ENCODE data around the gene ADCY9.
"Not testable (repeated sequence)": the region's sequence is repeated elsewhere in the genome, so short reads cannot be mapped to it uniquely, and the experiment has no call there.

ADCY9 gene

DNA sequence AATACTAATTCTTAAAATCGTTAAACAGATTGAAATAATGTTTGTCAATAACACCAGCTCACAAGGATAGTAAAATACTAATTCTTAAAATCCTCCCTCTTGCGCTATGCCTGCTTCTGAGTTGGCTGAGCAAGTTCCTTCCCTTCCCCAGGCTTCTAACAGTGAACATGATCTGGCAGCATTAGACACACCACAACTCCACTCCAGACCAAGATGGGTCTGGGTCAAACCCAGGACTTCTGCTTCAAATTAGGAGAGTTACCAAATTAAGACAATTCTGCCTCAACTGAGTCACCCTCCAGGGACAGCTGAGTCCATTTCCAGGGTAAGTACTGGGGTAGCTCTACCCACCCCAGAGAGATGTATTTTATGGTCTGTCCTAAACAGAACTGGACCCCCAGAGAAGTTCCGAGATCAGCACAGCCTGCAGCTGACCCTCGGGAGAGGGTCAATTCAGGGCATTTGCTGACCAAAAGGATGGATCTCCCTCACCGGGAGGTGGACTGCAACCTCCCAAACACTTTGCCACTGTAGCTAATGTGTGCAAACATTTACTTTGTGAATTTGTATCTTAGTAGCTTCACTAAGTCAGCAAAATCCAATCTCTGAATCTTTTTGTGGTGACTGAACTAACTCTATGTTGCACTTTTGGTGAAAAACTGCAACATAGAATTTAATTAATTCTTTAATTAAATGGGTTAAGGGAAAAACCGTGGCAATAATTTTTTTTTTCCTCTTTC lies 48.8 kb downstream of the ADCY9 start:
- DNase-seq (ENCODE audit: low read depth in 2 of 2): no peak

DNA sequence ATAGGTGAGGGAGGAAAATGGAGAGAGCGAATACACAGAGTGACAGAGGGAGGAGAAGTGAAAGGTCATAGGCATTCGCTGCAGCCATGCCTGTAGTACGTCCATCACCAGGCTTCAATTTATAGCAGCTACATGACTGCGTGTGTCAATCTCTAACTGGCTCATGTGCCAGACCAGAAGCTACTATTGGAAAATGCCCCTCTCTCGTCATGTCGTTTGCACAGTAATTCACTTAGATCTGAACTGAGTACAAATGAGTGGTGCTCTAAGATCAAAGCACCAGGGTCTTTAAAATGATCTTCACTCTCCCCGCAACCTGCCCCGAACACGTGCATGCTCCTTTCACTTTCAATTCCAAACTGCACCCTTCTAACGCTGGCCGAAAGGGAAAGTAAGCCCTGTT lies 51.3 kb downstream of the ADCY9 start:
- DNase-seq (ENCODE audit: low read depth in 2 of 2): no peak

DNA sequence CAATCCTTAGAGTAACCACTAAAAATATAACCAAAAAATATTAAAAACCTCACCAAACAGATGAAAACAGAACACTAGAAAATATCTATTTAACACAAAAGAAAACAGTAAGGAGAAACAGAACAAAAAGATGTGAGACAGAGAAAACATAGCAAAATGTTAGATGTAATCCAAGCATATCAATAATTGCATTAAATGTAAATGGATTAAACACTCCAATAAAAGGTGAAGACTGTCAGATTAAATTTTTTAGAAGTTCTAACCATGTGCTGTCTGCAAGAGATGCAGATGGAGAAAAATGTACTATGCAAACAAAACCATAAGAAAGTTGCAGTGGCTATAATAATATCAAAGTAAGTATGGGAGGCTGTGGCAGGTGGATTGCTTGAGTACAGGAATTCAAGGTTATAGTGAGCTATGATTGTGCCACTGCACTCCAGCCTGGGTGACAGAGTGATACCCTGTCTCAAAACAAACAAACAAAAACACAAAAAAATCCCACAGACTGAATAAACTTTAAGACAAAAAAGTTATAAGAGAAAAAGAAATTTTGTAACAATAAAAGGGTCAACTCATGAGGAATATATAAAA lies 53.9 kb downstream of the ADCY9 start:
- DNase-seq (ENCODE audit: low read depth in 2 of 2): no peak

DNA sequence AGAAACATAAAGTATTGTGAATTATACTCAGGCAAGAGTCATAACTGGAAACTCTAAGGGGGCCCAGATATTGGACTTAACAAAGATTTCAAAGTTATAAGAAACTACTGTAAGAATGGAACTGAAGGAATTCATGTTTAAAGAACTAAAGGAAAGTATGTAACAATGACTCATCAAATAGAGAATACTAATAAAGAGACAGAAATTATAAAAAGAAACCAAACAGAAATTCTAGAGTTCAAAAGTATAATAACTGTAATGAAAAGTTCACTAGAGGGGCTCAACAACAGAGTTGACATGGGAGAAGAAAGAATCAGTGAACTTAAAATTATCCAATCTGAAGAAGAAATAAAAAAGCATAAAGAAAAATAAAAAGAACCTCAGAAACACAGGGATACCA lies 55.4 kb downstream of the ADCY9 start:
- no peak for DNase-seq (ENCODE audit: low read depth in 2 of 2)

DNA sequence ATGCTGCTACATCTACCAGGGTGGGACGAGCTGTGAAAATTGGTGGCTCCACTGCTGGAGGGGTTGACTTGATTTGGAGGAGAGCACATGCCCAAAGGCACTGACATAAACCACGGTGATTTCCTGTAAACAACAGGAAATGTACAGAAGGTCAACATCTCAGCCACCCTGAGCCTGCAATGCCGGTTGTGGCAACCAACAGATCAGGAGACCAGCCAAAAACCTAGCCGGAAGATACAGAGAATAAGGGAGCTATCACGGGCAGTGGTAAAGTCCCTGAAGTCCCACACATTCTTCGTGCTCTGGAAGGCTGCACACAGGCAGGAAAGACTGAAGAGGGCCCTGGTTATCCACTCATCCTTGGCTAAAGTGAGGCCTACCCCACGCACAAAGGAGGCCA lies 56.2 kb downstream of the ADCY9 start:
- DNase-seq (ENCODE audit: low read depth in 2 of 2): no peak

DNA sequence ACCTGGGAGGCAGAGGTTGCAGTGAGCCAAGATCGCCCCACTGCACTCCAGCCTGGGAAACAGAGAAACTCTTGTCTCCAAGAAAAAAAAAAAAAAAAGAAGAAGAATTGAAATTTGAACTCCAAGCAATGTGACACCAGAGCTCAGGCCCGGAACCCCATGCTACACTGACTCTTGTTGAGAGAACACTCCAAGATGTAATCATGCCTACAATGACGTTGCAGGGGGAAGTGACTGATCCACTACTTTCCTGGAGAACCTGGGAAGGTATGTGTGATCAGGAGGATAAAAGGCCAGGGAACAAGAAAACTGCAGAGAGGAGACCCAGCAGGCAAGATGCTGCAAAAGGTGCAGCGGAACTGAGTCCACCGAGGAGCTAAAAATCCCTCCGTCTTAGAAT lies 57.9 kb downstream of the ADCY9 start:
- DNase-seq (ENCODE audit: low read depth in 2 of 2): no peak

DNA sequence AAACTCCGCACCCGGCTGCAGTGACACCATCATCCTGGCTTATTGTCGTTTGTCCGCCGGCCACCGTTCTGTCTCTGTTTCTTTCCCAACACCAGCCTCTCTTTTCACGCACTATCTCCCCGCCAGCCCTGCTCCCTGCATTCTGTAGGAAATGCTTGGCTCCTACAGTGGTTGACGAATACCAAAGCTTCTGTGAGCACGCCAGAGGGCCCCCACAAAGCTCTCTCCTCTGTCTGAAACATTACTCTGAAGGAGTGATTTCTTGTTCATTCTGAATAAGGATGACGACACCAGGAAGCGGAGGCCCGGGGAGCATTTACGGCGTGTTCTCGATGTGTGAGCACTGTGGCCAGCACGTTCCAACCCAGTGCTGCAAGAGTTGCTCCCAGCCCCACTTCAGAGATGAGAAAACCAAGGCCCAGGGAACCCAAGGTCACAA lies 58.8 kb downstream of the ADCY9 start:
- DNase-seq (ENCODE audit: low read depth in 2 of 2): no peak

DNA sequence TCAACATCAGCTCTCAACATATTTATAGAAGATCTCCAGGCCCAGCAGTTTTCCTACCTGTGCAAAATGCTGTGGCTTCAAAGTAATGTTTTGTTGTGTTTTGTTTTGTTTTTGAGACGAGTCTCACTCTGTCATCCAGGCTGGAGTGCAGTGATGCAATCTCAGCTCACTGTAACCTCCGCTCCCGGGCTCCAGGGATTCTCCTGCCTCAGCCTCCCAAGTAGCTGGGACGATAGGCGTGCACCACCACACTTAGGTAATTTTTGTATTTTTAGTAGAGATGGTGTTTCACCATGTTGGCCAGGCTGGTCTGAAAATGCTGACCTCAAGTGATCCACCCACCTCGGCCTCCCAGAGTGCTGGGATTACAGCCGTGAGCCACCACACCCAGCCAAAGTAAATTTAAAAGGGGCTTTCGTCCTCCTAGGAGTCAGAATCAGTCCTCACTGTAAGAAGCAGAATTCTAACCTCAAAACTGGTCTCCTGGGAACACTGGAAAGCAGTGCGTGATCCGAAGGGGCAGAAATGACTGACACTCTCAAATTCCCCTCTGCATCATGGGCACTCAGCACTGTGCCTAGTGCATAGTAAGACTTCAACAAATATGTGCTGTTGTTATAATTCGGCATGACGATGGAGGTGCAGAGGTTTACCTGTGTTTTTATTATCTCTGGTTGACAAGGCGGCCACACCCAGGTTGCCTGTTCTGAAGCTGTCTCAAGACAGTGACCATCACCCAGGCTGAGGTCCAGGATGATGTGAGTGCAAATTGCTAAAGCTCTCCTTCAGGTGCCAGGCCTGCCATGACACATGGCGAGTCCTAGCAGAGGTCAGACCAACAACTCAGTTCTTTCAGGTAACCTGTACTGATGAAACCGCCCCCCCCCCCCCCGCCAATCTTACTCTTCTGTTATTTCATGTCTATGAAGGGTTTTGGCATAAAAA lies 59.8 kb downstream of the ADCY9 start:
- DNase-seq (ENCODE audit: low read depth in 2 of 2): no peak

DNA sequence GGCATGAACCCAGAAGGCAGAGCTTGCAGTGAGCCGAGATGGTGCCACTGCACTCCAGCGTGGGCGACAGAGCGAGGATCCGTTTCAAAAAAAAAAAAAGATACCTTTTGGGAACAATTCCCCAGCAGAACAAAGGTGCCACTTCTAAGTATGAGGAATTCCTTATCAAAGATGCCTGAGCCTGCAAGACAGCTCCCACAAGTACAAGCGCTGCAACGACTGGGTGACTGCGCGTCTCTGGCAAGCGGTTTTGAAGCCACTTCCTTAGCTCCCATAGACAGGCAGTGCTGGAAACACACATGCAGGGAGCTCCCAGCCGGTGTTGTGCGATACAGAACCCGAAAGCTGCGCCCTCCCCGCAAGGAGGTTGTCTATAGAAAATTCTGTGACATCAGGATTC lies 60.5 kb downstream of the ADCY9 start:
- no peak for DNase-seq (ENCODE audit: low read depth in 2 of 2)

DNA sequence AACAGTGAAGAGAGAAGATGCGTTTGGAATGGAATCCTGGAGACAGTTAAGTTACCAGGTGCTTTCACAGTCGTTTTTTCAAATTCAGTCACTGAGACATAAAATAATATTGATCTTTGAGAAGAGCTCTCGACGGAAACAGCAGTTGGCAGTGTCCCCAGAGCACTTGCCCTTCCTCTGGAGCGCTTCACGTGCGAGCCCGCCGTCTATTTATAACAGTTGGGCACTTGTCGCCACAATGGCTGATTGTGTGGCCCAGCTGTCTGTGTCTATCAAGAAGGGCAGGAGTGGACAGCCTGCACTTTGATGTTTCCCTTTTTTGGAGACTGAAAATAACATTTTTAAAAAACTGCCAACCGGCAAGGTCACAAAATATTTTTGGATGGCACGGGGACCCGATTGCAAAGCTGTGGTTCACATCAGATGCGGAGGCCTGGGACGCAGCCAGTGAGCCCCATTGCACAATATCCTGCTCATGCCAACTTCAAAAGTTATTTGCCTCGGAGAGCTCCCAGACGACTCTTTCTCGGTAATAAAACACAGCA lies 62.9 kb downstream of the ADCY9 start:
- no peak for DNase-seq (ENCODE audit: low read depth in 2 of 2)

DNA sequence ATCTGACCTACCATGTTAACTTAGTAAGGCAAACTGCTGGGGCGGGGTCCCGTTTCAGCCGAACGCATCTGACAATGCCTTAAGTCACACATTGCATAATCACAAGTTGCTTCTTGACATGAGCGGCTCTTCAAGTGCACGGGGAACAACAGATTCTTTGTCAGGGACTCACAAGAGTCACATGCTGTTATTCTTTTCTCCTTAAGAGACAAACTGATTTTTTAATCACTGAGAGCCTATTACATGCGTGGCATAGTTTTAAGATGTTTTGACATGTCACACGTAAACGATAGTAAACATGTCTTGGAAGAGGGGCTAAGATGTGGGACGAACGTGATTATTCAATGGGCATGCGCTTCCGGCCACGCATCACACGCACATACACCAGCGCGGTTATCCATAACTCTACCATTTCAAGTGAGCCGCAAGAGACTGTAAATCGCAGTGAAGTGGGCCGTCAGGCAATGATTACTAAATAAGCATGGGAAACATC lies 63.4 kb downstream of the ADCY9 start:
- DNase-seq (ENCODE audit: low read depth in 2 of 2): no peak

DNA sequence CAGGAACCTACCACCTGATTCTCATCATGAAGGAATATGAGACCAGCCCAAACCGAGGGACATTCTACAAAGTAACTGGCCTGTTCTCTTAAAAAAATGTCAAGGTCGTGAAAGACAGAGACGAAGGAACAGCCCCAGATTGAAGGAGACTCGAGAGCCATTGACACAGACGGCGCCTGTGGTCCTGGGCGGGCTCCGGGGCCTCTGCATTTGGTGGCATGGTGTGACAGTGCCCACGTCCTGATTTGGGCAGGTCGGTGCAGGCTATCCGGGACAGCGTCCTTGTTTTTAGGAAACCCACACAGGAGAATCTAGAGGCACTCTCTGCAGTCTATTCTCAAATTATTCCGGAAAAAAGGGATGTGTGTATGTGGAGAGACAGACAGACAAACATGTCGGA lies 64.1 kb downstream of the ADCY9 start:
- no peak for DNase-seq (ENCODE audit: low read depth in 2 of 2)

DNA sequence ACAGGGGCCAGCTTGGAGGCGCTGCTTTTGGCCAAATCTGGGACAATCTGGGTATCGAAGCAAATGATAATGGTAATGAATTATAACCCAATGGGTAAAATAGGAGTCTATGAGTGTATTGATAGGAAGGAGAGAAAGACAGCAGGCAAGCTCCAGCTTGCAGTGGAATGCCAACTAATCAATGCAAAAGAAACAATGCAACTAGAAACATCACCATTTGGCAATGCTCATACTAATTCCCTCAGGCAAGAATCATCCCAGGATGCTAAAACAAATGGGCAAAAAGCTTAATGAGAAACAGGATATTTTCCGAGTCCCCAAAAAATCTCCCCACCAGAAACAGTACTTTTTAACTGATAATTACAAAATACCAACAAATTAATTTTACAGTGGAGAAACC lies 64.7 kb downstream of the ADCY9 start:
- DNase-seq (ENCODE audit: low read depth in 2 of 2): no peak

DNA sequence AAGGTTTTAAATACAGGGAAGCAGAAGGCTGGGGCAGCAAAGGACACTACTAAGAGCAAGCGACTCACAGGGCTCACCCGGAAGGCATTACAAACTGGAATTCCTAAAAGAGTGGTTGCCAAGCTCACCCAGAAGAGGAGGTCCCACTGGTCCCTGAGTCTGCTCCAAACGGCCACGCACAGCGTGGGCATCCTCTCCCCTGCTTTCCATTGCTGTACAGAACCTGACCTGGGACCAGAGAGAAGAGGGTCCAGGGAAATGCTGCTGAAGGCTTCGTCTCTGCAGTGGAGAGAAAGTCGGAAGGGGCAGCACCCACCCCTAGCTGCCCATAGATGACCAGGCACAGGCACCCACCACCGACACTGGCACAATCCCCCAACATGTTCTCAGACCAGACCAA lies 67.2 kb downstream of the ADCY9 start:
- DNase-seq (ENCODE audit: low read depth in 2 of 2): no peak

DNA sequence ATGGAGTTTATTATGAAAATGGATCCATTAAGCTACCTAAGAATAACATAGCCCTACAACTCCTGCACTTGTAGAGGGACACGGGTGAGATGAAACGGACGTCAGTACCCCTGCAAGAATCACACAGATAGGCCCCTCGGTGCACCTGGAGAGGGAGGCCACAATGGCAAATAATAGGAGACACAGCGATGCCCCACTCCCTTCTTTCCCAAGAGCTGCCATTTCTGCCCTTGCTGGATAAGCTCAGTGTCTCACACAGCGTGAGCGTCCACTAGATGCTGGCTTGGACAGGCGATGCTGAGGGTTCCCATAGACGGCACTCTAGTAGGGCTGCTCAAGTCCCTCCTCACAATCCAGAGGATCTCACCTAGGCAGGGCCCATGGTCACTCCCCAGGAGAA lies 67.8 kb downstream of the ADCY9 start:
- no peak for DNase-seq (ENCODE audit: low read depth in 2 of 2)

DNA sequence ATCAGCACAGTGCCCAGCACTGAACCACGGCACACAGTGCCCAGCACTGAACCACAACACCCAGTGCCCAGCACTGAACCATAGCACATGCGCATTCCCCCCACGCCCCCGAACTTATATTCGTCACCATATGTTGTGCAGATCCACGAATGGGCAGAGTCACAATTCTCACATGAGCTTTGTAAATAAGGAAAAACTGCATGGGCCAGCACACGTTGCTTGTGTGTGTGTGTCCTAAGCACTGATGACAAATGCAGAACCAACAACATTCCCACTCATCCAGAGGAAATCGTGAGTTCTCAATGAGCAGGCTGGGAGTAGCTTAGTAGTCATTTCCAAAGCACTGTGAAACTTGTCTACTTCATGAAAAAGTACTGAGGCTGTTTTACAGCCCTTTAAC lies 70.0 kb downstream of the ADCY9 start:
- no peak for DNase-seq (ENCODE audit: low read depth in 2 of 2)

DNA sequence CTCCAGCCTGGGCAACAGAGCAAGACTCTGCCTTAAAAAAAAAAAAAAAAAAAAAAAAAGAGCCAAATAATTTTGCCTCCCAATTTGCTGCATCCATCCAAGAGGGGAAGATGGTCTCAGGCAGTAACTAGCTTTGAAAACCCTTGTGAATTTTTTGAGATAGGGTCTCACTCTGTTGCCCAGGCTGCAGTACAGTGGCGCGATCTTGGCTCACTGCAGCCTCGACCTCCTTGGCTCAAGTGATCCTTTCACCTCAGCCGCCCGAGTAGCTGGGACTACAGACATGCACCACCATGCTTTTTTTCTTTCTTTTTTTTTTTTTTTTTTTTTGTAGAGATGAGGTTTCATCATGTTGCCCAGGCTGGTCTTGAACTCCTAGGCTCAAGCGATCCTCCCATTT lies 70.7 kb downstream of the ADCY9 start:
- not testable (repeated sequence) for DNase-seq (ENCODE audit: low read depth in 2 of 2)

DNA sequence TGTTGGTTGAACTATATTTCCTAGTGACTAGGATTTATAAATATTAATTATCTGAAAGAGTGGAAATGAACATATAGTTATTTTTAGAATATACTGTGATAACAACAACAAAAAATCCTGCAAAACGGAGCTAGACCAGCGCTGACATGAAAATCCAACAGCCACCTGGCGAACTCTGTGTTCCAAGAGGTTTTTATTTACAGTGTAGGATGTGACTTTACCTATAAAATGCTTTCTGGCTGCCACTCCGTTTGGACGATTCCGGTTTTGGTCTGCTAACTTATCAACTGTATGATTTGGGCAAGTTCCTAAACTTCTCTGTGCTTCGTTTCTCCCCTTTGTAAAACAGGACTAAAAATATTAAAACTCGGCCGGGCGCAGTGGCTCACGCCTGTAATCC lies 73.7 kb downstream of the ADCY9 start:
- DNase-seq (ENCODE audit: low read depth in 2 of 2): no peak

DNA sequence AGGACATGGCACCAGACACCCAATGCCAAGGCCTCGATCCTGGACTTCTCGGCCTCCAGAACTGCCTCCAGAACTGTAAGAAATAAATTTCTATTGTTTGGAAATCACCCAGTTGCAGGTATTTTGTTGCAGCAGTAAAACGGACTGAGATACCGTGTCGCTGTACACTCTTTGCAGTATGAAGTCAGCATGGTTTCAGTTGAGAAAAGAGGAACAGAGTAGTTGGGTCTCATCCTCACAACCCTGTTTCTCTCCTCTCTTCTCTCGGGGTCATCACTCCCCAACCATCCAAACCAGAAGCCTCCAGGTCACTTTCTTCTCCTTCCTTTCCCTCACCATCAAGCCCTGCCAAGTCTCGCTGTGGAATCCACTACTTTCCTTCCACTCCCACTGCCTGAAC lies 77.8 kb downstream of the ADCY9 start:
- DNase-seq (ENCODE audit: low read depth in 2 of 2): no peak

DNA sequence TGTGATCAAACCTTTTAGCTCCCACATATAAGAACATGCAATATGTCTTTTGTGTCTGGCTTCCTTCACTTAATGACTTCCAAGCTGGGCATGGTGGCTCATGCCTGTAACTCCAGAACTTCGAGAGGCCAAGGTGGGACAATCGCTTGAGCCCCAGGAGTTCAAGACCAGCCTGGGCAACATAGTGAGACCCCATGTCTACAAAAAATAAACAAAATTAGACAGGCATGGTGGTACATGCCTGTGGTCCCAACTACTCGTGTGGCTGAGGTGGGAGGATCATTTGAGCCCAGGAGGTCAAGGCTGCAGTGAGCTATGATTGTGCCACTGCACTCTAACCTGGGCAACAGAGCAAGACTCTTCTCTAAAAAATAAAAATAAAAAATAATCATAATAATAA lies 79.3 kb downstream of the ADCY9 start:
- not testable (repeated sequence) for DNase-seq (ENCODE audit: low read depth in 2 of 2)

DNA sequence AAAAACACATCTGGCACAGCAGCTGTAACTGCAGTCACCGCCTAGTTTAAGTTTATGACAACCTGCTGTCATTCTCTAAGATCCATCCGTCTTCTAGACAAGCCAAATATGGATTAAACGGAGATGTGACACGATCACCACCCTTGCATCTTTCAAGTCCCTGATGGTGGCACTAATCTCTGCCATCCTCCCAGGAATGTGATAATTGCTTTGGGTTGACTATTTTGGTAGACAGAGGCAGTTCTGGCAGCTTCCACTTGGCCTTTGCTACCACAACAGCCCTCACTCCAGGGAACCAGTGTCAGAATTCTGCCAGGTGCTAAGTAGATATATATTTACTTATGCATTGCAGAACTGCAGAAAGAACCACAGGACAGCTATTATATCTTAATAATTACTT lies 81.3 kb downstream of the ADCY9 start:
- DNase-seq (ENCODE audit: low read depth in 2 of 2): no peak

DNA sequence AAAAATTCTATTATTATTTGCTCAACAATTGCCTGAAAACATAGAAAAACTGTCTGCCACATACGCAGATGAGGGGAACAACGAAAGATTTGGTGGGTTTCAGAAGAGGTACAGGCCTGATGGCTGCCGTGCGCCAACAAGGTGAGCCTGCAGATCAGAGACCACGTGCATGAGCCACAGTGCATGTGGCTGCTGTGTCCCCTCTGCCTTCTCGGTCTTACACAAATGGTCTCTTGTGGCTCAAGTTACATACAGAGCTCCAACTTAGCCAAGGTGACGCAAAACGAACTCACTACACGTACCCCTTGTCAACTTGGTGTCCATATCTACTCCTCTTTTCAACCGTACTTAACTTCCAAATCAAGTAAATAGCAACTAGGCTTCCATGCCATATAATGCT lies 82.3 kb downstream of the ADCY9 start:
- DNase-seq (ENCODE audit: low read depth in 2 of 2): no peak

All from stimulated activated CD8-positive, alpha-beta memory T cell treated with anti-CD3 and anti-CD28 coated beads, Interleukin-15, amount 100 ng/mL, for 48 hours (primary cell).